Cardiac fibroblast (primary cell): ENCODE data around the gene RNF115.
"Not testable (repeated sequence)": the region's sequence is repeated elsewhere in the genome, so short reads cannot be mapped to it uniquely, and the experiment has no call there.

Experiments used
- DNase-seq, 2 donors: peaks; one replicate each; pipeline versions ENCODE4 v3.0.0 to v3.0.0-alpha.2; 2010; ENCODE audit warnings: low read depth in 2 of 2
- H3K4me3 ChIP-seq, 2 donors: replicated peaks in 1 of 2; 1 replicate in 1 of 2; 2 replicates in 1 of 2; pipeline ENCODE4 v1.5.1; 2011; ENCODE audit warnings: low read depth in 2 of 2, low read length in 2 of 2, mild to moderate bottlenecking in 2 of 2, moderate library complexity in 1 of 2
- TF ChIP-seq, protein P1 (sequence below): IDR thresholded peaks from one replicate; pipeline ENCODE4 v1.5.1; 2011; ENCODE audit warnings: low read depth, mild to moderate bottlenecking, low read length, inconsistent platforms

Gene RNF115

DNA sequence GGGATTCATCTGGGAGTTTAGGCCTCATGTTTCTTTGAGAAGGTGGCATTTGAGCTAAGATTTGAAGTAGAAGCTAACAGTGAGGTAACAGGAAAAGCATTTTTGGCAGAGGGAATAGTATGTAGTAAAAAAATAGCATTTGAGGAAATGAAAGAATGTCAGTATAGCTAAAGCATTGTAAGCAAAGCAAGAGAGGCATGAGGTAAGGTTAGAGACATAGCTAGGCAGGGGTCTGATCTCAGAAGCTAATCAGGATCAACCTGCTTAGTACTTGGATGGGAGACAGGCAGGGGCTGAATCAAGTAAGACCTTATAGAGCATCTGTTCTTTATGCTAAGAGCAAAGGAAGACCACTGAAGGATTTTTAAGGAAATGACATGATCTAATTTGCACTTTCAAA is 4.1 kb upstream of the RNF115 start:
- no peak overlapping the region for H3K4me3 ChIP-seq

DNA sequence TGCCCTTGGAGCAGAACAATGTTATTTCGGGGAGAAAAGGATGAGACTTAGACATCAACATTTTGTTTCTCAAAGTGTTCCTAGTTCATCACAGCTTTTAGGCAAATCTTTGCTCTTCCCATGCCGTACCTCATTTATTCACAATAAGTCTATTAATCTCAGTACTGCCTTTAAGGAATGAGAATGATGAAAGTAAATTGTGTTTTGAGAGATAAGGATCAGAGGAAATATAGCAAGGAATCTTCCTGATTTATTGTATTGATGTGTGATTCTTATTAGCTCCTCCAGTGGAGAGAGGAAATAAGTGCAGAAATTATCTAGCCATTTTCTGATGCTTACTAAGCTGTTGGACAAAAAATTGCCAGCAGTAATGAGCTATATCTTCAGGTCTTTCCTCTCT is 2.1 kb upstream of the RNF115 start:
- TF ChIP-seq, protein P1, sequence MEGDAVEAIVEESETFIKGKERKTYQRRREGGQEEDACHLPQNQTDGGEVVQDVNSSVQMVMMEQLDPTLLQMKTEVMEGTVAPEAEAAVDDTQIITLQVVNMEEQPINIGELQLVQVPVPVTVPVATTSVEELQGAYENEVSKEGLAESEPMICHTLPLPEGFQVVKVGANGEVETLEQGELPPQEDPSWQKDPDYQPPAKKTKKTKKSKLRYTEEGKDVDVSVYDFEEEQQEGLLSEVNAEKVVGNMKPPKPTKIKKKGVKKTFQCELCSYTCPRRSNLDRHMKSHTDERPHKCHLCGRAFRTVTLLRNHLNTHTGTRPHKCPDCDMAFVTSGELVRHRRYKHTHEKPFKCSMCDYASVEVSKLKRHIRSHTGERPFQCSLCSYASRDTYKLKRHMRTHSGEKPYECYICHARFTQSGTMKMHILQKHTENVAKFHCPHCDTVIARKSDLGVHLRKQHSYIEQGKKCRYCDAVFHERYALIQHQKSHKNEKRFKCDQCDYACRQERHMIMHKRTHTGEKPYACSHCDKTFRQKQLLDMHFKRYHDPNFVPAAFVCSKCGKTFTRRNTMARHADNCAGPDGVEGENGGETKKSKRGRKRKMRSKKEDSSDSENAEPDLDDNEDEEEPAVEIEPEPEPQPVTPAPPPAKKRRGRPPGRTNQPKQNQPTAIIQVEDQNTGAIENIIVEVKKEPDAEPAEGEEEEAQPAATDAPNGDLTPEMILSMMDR = no peak

More for the DNA sequence above, 4.1 kb upstream of the RNF115 start:
- DNase-seq = no peak
- TF ChIP-seq, protein P1 = no peak

GRCh38 chr1:145824499-145824842 is 576 bp upstream of the RNF115 start:
- TF ChIP-seq, protein P1 = no peak
- H3K4me3 ChIP-seq = peak overlapping the region; percentile 77 to 95
- no peak for DNase-seq

More for the DNA sequence above, 2.1 kb upstream of the RNF115 start:
- DNase-seq = no peak
- H3K4me3 ChIP-seq = no peak overlapping the region

DNA sequence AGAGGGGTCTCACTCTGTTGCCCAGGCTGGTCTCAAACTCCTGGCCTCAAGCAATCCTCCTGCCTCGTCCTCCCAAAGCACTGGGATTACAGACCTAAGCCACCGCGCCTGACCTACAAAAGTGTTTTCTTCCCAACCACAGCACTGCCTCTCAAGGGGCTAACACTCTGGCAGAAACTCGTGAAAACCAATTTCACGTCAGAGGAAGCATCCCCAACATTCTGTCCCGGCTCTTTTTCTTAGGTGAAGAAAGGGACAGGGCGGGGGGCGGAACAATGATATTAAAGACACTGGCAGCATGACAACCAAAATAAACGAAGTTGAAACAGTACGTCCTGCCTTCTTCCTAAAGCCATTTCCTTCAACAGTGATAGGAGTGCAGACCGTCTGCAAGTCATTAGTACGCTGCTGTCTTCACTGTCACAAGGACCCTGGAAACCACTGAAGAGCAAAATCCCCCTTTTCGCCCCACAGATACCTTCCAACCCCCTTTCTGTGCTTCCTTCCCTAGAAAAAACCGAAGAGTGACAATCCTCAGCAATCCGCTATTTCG is 1.0 kb downstream of the RNF115 start:
- H3K4me3 ChIP-seq = peak overlapping the region in 1 of 2 donors; percentile 37
- DNase-seq = not testable (repeated sequence)

- DNase-seq = peak; percentile 52 to 61
- H3K4me3 ChIP-seq = not testable (repeated sequence)
These were observed 5.8 kb downstream of the RNF115 start for GRCh38 chr1:145818095-145818494.

DNA sequence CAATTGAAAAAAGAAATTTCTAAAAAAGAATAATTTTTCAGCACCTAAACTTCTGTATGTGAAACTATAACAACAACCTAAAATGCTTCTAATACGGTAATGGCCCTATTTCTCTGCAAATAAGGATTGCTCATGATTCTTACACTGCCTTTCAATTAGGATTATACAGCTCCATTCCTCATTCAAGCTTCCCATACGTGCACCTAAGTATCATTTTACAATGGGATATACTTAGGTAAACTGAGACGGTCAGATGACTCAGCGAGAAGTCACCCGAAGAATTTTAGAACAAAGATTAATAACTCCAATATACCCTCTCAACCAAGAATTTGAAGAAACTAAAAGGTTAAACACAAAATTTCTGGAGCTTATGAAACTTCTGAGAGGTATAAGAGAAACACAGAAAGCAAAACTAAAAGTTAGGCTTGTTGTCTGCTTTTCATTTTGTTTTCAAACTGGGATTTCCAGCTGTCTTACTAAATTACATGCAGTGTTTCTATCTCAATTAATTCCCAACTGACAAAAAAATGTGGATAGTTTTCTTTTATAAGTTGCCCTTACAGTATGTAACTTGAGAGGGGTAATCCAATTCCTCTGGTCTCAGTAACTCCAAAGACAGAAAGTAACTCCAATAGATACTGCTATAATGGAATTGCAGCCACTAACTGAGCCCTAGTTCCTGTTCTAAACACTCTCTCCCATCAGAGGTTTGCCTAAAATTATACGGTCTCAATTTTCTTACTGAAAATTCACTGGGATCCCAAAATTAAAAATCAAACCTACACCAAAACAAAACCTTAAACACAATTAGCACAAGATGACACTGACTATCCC is 10.7 kb downstream of the RNF115 start:
- H3K4me3 ChIP-seq = not testable (repeated sequence)

GRCh38 chr1:145806844-145807243 is 17.1 kb downstream of the RNF115 start:
- DNase-seq = no peak
- TF ChIP-seq, protein P1 = no peak

More for the DNA sequence above, 10.7 kb downstream of the RNF115 start:
- not testable (repeated sequence) for DNase-seq

GRCh38 chr1:145806408-145806807 is 17.5 kb downstream of the RNF115 start:
- no peak overlapping the region for H3K4me3 ChIP-seq
- TF ChIP-seq, protein P1 = no peak
- no peak for DNase-seq

More at GRCh38 chr1:145806844-145807243, 17.1 kb downstream of the RNF115 start:
- no peak overlapping the region for H3K4me3 ChIP-seq
